Natural killer cell (primary cell): ENCODE measurements around the gene COG7. TPM values are rescaled to one million over a fixed set of nuclear protein-coding genes. Genes with fewer than 3 reads are reported as not detected.

ENCODE experiments used
- ATAC-seq, 3 donors: fragments of 150-1000 bp in 2 of 3; fragments of 200-7000 bp in 1 of 3; cut with Tn5 transposase; 1 replicate in 1 of 3; 2 replicates in 2 of 3; pipeline ENCODE4 v1.10.0; 2021; ENCODE audit warnings: mild to moderate bottlenecking in 2 of 3, moderate library complexity in 2 of 3
- DNase-seq, 2 donors: peaks; one replicate each; pipeline versions ENCODE4 v3.0.0 to v3.0.0-alpha.2; 2013 to 2021; ENCODE audit warnings: mixed read lengths in 1 of 2
- H3K27ac ChIP-seq: one replicate; pipeline ENCODE4 v1.5.1; 2013; ENCODE audit warnings: mild to moderate bottlenecking, low read length
- H3K27me3 ChIP-seq: one replicate; pipeline ENCODE4 v1.6.1; 2013; ENCODE audit warnings: low read length; ENCODE audit not compliant: control insufficient read depth, insufficient read depth
- H3K36me3 ChIP-seq: one replicate; pipeline ENCODE4 v1.6.1; 2013; ENCODE audit warnings: low read length; ENCODE audit not compliant: control insufficient read depth, insufficient read depth
- H3K4me1 ChIP-seq: one replicate; pipeline ENCODE4 v1.6.1; 2013; ENCODE audit warnings: low read length; ENCODE audit not compliant: control insufficient read depth, insufficient read depth
- H3K4me3 ChIP-seq: one replicate; pipeline ENCODE4 v1.5.1; 2013; ENCODE audit warnings: low read length
- H3K9me3 ChIP-seq: one replicate; pipeline ENCODE4 v1.6.1; 2013; ENCODE audit warnings: low read length; ENCODE audit not compliant: control insufficient read depth, insufficient read depth
- H3K27ac Mint-ChIP-seq, 2 donors: one replicate each; pipeline ENCODE4 v1.8.0; 2022; ENCODE audit warnings: mild to moderate bottlenecking in 2 of 2, mixed read lengths in 2 of 2, moderate library complexity in 1 of 2
- H3K27me3 Mint-ChIP-seq, 2 donors: one replicate each; pipeline ENCODE4 v1.8.0; 2022; ENCODE audit warnings: low read depth in 2 of 2, mixed read lengths in 2 of 2
- H3K36me3 Mint-ChIP-seq: one replicate; pipeline ENCODE4 v1.8.0; 2022; ENCODE audit warnings: mixed read lengths
- H3K4me1 Mint-ChIP-seq, 2 donors: one replicate each; pipeline ENCODE4 v1.8.0; 2022; ENCODE audit warnings: mixed read lengths in 2 of 2
- H3K4me3 Mint-ChIP-seq: one replicate; pipeline ENCODE4 v1.8.0; 2022; ENCODE audit warnings: mild to moderate bottlenecking, moderate library complexity, mixed read lengths
- H3K9me3 Mint-ChIP-seq, 2 donors: one replicate each; pipeline ENCODE4 v1.8.0; 2022; ENCODE audit warnings: mixed read lengths in 2 of 2
- CTCF ChIP-seq: fragments of 200-600 bp; IDR thresholded peaks from one replicate; pipeline ENCODE4 v1.8.0; 2022; ENCODE audit warnings: antibody characterized with exemption
- WGBS: methylation state at CpG from one replicate; pipeline ENCODE4 v1.1.7; 2013; ENCODE audit warnings: missing lambda C conversion rate; ENCODE audit not compliant: insufficient coverage; 5-methylcytosine and 5-hydroxymethylcytosine counted together
- intact Hi-C: fragments of 100-400 bp; cut with micrococcal nuclease; formaldehyde crosslinking; loops from one replicate; pipeline ENCODE4 v1.14.2; 2022
- total RNA-seq, 4 donors: library from RNA; stranded (reverse); fragments of 120-200 nt in 1 of 4; gene quantifications; one replicate each; pipeline versions ENCODE4 v1.2.3 to v1.2.4, GENCODE V29; 2013 to 2022

COG7 gene
- total RNA-seq, 3 donors from 2014 or later (not counting 1 experiment from before 2014, with no cell fraction given): 18.4 to 26.6 (median 20.3) TPM

- no peaks in the 10 kb centered on the region for H3K27me3 Mint-ChIP-seq
- Histone ChIP-seq H3K4me1 (no peaks in the 10 kb centered on the region), H3K27me3 (no peaks in the 10 kb centered on the region), H3K9me3 (no peaks in the 10 kb centered on the region), H3K27ac (no peak overlapping the region), H3K36me3 (peaks cover 27% of the 10 kb centered on the region), H3K4me3 (no peak overlapping the region)
- DNase-seq: no peak
- H3K36me3 Mint-ChIP-seq: no peaks in the 10 kb centered on the region
- H3K9me3 Mint-ChIP-seq: no peaks in the 10 kb centered on the region
- no peak for ATAC-seq
- no peak overlapping the region for H3K27ac Mint-ChIP-seq
- intact Hi-C loops: loop anchor here (10.0 kb wide), 2 partner anchors 252 to 1792 kb away; partner anchors contain the start of gene SCNN1G
- no peak for TF ChIP-seq CTCF
- no peaks in the 10 kb centered on the region for H3K4me1 Mint-ChIP-seq
- WGBS: 97% methylated on average over 4 of the region's 4 CpGs
- H3K4me3 Mint-ChIP-seq: no peak overlapping the region
Measured at GRCh38 chr16:23436951-23437350, 16.0 kb downstream of the COG7 start.

GRCh38 chr16:23435500-23435899 lies 17.5 kb downstream of the COG7 start:
- Histone ChIP-seq H3K36me3 (peaks cover 25% of the 10 kb centered on the region), H3K27ac (no peak overlapping the region), H3K27me3 (no peaks in the 10 kb centered on the region), H3K4me3 (no peak overlapping the region), H3K4me1 (no peaks in the 10 kb centered on the region), H3K9me3 (no peaks in the 10 kb centered on the region)
- DNase-seq (peak; percentile 50 to 79), ATAC-seq (peak; percentile 84 to 93 (median 93))
- H3K9me3 Mint-ChIP-seq: no peaks in the 10 kb centered on the region
- H3K36me3 Mint-ChIP-seq: no peaks in the 10 kb centered on the region
- H3K4me3 Mint-ChIP-seq: no peak overlapping the region
- TF ChIP-seq CTCF: peak; percentile 84
- H3K4me1 Mint-ChIP-seq: no peaks in the 10 kb centered on the region
- WGBS: 36% methylated on average over 5 of the region's 6 CpGs
- H3K27me3 Mint-ChIP-seq: no peaks in the 10 kb centered on the region
- no peak overlapping the region for H3K27ac Mint-ChIP-seq
- intact Hi-C loops: loop anchor here (10.0 kb wide), 2 partner anchors 251 to 1791 kb away; partner anchors contain the start of gene SCNN1G

- Mint-ChIP-seq H3K36me3 (no peaks in the 10 kb centered on the region), H3K9me3 (no peaks in the 10 kb centered on the region), H3K27me3 (no peaks in the 10 kb centered on the region), H3K4me1 (no peaks in the 10 kb centered on the region), H3K27ac (no peak overlapping the region), H3K4me3 (no peak overlapping the region)
- Histone ChIP-seq H3K27me3 (no peaks in the 10 kb centered on the region), H3K4me1 (no peaks in the 10 kb centered on the region), H3K36me3 (peaks cover 32% of the 10 kb centered on the region), H3K9me3 (no peaks in the 10 kb centered on the region), H3K27ac (no peak overlapping the region), H3K4me3 (no peak overlapping the region)
- TF ChIP-seq CTCF: peak; percentile 84
- peak; percentile 43 to 64 (median 49) for ATAC-seq
- WGBS: 54% methylated on average over 6 of the region's 6 CpGs
- DNase-seq: peak in 1 of 2 donors; percentile 83
- intact Hi-C loops: loop anchor here (10.0 kb wide), 2 partner anchors 250 to 1790 kb away; partner anchors contain the start of gene SCNN1G
Measured at GRCh38 chr16:23434380-23434779, 18.6 kb downstream of the COG7 start.
